HG02852 (cell line): ENCODE data around the gene USP17L22.
"Not testable (repeated sequence)": the region's sequence is repeated elsewhere in the genome, so short reads cannot be mapped to it uniquely, and the experiment has no call there.

Experiments used
- ATAC-seq: cut with Tn5 transposase; IDR thresholded peaks from one replicate; pipeline ENCODE4 v1.9.1; 2021; ENCODE audit warnings: mild to moderate bottlenecking, moderate library complexity; ENCODE audit not compliant: unreplicated experiment

USP17L22 gene

GRCh38 chr4:9267319-9267718 lies at the start of gene USP17L22:
Gene USP17L22 (plus strand): TSS chr4:9267619. CDS start chr4:9267619, 0 bp downstream.
- ATAC-seq = not testable (repeated sequence)

GRCh38 chr4:9219852-9220251 lies 47.6 kb upstream of the USP17L22 start, which contains the start of gene USP17L12:
Gene USP17L12 (plus strand): TSS chr4:9220152. CDS start chr4:9220152, 0 bp downstream.
- ATAC-seq = not testable (repeated sequence)

GRCh38 chr4:9224596-9224995 lies 42.8 kb upstream of the USP17L22 start, which contains the start of gene USP17L13:
Gene USP17L13 (plus strand): TSS chr4:9224896. CDS start chr4:9224896, 0 bp downstream.
- ATAC-seq = not testable (repeated sequence)

DNA sequence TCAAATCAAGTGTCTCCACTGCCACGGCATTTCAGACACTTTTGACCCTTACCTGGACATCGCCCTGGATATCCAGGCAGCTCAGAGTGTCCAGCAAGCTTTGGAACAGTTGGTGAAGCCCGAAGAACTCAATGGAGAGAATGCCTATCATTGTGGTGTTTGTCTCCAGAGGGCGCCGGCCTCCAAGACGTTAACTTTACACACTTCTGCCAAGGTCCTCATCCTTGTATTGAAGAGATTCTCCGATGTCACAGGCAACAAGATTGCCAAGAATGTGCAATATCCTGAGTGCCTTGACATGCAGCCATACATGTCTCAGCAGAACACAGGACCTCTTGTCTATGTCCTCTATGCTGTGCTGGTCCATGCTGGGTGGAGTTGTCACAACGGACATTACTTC lies 37.2 kb upstream of the USP17L22 start:
- ATAC-seq = not testable (repeated sequence)

DNA sequence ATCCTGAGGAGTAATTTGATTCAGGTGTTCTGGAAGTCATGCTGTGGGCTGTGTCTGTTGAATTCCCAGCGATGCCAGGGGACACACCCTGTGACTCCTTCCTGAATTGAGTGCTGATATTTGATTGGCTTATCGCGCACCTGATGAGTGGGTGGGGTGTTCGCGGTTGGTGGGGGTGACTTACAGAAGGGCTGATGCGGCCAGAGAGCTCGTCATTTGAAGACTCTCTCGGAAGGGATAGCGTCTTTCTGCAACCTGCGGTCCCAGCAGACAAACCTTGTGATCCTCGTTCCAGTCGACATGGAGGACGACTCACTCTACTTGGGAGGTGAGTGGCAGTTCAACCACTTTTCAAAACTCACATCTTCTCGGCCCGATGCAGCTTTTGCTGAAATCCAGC lies 33.3 kb upstream of the USP17L22 start, which contains the start of gene USP17L15:
TSS of gene USP17L15 (plus strand) at position 301 of the 400 bp plus-strand sequence. CDS start at position 301, 0 bp downstream.
- ATAC-seq = not testable (repeated sequence)

DNA sequence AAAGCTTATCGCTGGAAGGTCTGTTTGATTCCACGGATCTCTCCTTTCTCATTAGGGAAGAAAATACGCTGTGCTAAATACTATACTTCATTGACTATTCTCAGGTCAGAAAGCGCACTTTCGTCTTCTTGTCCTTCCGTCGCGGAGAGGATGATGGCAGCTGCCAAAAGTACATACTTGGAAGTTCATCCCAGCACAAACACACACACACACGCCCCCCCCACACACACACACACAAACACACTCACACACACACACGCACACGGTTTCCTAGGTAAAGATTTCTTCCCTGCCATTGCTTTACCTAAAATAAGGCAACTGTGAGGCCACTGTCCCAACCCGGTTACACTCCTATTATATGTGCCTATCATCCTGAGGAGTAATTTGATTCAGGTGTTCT lies 29.0 kb upstream of the USP17L22 start:
- ATAC-seq = not testable (repeated sequence)

DNA sequence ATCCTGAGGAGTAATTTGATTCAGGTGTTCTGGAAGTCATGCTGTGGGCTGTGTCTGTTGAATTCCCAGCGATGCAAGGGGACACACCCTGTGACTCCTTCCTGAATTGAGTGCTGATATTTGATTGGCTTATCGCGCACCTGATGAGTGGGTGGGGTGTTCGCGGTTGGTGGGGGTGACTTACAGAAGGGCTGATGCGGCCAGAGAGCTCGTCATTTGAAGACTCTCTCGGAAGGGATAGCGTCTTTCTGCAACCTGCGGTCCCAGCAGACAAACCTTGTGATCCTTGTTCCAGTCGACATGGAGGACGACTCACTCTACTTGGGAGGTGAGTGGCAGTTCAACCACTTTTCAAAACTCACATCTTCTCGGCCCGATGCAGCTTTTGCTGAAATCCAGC lies 23.8 kb upstream of the USP17L22 start, which contains the start of gene USP17L17:
TSS of gene USP17L17 (plus strand) at position 301 of the 400 bp plus-strand sequence. CDS start at position 301, 0 bp downstream.
- not testable (repeated sequence) for ATAC-seq

DNA sequence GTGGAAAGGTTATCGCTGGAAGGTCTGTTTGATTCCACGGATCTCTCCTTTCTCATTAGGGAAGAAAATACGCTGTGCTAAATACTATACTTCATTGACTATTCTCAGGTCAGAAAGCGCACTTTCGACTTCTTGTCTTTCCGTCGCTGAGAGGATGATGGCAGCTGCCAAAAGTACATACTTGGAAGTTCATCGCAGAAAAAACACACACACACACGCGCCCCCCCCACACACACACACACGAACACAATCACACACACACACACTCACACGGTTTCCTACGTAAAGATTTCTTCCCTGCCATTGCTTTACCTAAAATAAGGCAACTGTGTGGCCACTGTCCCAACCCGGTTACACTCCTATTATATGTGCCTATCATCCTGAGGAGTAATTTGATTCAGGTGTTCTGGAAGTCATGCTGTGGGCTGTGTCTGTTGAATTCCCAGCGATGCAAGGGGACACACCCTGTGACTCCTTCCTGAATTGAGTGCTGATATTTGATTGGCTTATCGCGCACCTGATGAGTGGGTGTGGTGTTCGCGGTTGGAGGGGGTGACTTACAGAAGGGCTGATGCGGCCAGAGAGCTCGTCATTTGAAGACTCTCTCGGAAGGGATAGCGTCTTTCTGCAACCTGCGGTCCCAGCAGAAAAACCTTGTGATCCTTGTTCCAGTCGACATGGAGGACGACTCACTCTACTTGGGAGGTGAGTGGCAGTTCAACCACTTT lies 19.3 kb upstream of the USP17L22 start, which contains the start of gene USP17L18:
TSS of gene USP17L18 (plus strand) at position 678 of the 728 bp plus-strand sequence. CDS start at position 678, 0 bp downstream.
- ATAC-seq = not testable (repeated sequence)

- ATAC-seq = not testable (repeated sequence)
Measured at GRCh38 chr4:9253078-9253477, 14.3 kb upstream of the USP17L22 start, which contains the start of gene USP17L19. Gene USP17L19 (plus strand): TSS chr4:9253378. CDS start chr4:9253378, 0 bp downstream.

GRCh38 chr4:9257824-9258223 lies 9.6 kb upstream of the USP17L22 start, which contains the start of gene USP17L20:
Gene USP17L20 (plus strand): TSS chr4:9258124. CDS start chr4:9258124, 0 bp downstream.
- ATAC-seq = not testable (repeated sequence)

DNA sequence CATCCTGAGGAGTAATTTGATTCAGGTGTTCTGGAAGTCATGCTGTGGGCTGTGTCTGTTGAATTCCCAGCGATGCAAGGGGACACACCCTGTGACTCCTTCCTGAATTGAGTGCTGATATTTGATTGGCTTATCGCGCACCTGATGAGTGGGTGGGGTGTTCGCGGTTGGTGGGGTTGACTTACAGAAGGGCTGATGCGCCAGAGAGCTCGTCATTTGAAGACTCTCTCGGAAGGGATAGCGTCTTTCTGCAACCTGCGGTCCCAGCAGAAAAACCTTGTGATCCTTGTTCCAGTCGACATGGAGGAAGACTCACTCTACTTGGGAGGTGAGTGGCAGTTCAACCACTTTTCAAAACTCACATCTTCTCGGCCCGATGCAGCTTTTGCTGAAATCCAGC lies 4.8 kb upstream of the USP17L22 start, which contains the start of gene USP17L21:
TSS of gene USP17L21 (plus strand) at position 301 of the 400 bp plus-strand sequence. CDS start at position 301, 0 bp downstream.
- ATAC-seq = not testable (repeated sequence)

DNA sequence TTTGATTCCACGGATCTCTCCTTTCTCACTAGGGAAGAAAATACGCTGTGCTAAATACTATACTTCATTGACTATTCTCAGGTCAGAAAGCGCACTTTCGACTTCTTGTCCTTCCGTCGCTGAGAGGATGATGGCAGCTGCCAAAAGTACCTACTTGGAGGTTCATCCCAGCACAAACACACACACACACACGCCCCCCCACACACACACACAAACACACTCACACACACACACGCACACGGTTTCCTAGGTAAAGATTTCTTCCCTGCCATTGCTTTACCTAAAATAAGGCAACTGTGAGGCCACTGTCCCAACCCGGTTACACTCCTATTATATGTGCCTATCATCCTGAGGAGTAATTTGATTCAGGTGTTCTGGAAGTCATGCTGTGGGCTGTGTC lies 4.3 kb downstream of the USP17L22 start:
- not testable (repeated sequence) for ATAC-seq
